Vagina (tissue), 2 donors: Measurements from ENCODE around the gene DNAJC28. TPM values are rescaled to one million over a fixed set of nuclear protein-coding genes. Genes with fewer than 3 reads are reported as not detected.

Experiments used
- DNase-seq, 2 donors: peaks; one replicate each; pipeline ENCODE4 v3.0.0-alpha.2; 2017; ENCODE audit errors: extremely low spot score in 2 of 2
- H3K27ac ChIP-seq: fragments of 200-600 bp; sonication (generic); one replicate; pipeline ENCODE4 v1.5.1; 2019
- H3K27me3 ChIP-seq: fragments of 200-600 bp; sonication (generic); one replicate; pipeline ENCODE4 v1.5.1; 2019
- H3K36me3 ChIP-seq, 2 donors: fragments of 200-600 bp; sonication (generic); one replicate each; pipeline ENCODE4 v1.5.1; 2017 to 2019
- H3K4me1 ChIP-seq: fragments of 200-600 bp; sonication (generic); one replicate; pipeline ENCODE4 v1.5.1; 2019
- H3K4me3 ChIP-seq, 2 donors: fragments of 200-600 bp; sonication (generic); 1 replicate in 1 of 2; 2 replicates in 1 of 2; pipeline ENCODE4 v1.5.1; 2016 to 2019
- H3K9me3 ChIP-seq: fragments of 200-600 bp; sonication (generic); one replicate; pipeline ENCODE4 v1.5.1; 2019
- POLR2A ChIP-seq, 2 donors: fragments of 450-650 bp; IDR thresholded peaks; one replicate each; pipeline ENCODE4 v1.6.1; 2017; ENCODE audit warnings: antibody characterized with exemption in 2 of 2, mild to moderate bottlenecking in 2 of 2, moderate library complexity in 2 of 2
- POLR2AphosphoS5 ChIP-seq, 2 donors: sonication (generic); formaldehyde crosslinking; IDR thresholded peaks; one replicate each; pipeline ENCODE4 v1.9.0; 2017; ENCODE audit warnings: antibody characterized with exemption in 2 of 2, mild to moderate bottlenecking in 2 of 2, low read depth in 1 of 2; ENCODE audit not compliant: insufficient read depth in 1 of 2
- intact Hi-C: fragments of 100-400 bp; cut with DNase I; formaldehyde crosslinking; loops from one replicate; pipeline ENCODE4 v1.15.1; 2023
- total RNA-seq: library from RNA; depleted of rRNA; stranded (reverse); fragments of >200 nt; gene quantifications from one replicate; pipeline ENCODE4 v1.2.3, GENCODE V29; 2016
- TF ChIP-seq, protein P1 (sequence below), 3 experiments: fragments of 450-650 bp in 2 of 3; fragments of 200-600 bp in 1 of 3; sonication (generic) in 1 of 3; IDR thresholded peaks; one replicate each; pipeline ENCODE4 v1.5.1; 2017 to 2019; ENCODE audit warnings: antibody characterized with exemption in 3 of 3, mild to moderate bottlenecking in 2 of 3, moderate library complexity in 2 of 3

DNAJC28 gene
- total RNA-seq, 1 donor from 2014 or later, result 1.5 TPM

DNA sequence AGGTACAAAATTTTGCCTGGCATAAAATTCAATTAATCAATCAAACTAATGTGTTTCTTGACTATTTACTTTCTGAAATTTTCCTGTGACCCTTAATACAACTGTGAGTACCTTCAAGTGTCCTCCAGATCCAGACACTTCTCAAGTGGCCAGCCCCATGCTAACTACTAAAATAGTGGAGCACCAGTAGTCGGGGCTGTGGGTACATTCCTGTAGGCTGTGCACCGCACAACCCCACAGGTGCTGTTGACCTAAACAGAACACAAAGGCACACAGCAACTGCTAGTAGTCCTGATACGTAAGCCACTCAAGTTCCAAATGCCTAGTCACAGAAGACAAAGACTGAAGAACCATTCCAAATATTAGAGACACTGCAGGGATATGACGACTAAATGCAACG is 48.3 kb downstream of the DNAJC28 start:
- H3K4me1 ChIP-seq, result peaks cover 18% of the 10 kb centered on the region
- H3K36me3 ChIP-seq, result peaks cover 0 to 9% of the 10 kb centered on the region in 2 donors
- intact Hi-C loops, result loop anchor here (10.0 kb wide), 2 partner anchors 88 to 238 kb away; no protein-coding TSS in a partner anchor
- H3K9me3 ChIP-seq, result no peaks in the 10 kb centered on the region
- TF ChIP-seq POLR2A (IDR thresholded peaks at IDR 0.05) (no peak), POLR2AphosphoS5 (IDR thresholded peaks at IDR 0.05; ENCODE audit: insufficient read depth in 1 of 2, low read depth in 1 of 2) (no peak)
- no peak overlapping the region for H3K27ac ChIP-seq
- H3K4me3 ChIP-seq, result no peak overlapping the region
- no peak for DNase-seq
- H3K27me3 ChIP-seq, result no peaks in the 10 kb centered on the region

DNA sequence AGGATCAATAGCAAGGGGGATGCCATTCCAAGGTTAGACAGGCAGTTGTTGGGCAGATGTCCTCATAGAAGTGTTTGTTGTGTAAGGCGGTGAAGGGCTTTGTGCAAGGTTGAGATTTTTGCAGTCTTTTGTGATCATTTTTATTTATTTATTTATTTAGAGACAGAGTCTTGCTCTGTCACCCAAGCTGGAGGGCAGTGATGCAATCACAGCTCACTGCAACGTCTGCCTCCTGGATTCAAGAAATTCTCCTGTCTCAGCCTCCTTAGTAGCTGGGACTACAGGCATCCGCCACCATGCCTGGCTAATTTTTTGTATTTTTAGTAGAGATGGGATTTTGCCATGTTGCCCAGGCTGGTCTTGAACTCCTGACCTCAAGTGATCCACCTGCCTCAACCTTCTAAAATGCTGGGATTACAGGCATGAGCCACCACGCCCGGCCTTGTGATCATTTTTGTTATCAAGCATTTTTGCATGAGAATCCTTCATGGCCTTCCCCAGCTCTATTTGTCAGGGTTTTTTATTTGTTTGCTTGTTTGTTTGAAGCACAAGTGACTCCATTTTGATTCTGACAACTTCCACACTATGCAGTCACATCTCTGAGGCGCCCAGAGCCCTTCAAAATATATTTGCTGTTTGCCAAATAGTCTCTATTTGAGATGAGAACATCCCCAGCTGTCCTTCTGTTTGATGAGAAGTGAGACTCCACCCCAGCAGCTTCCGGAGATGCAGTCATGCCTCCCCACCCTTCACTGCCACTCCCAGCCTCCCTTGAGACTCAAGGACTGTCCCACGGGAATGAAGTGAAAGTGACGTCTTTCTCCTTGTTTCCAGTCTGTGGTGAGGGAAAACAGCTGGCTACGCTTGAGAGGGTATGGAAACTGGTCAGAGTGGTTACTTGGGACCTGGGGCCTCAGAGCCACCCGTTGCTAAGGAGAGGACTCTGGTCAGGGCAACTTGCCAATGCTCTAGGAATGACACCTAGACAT is 49.7 kb downstream of the DNAJC28 start:
- peaks cover 0 to 23% of the 10 kb centered on the region in 2 donors for H3K36me3 ChIP-seq
- peaks cover 18% of the 10 kb centered on the region for H3K4me1 ChIP-seq
- no peak overlapping the region for H3K4me3 ChIP-seq
- DNase-seq, result no peak
- H3K27me3 ChIP-seq, result no peaks in the 10 kb centered on the region
- TF ChIP-seq, protein P1, sequence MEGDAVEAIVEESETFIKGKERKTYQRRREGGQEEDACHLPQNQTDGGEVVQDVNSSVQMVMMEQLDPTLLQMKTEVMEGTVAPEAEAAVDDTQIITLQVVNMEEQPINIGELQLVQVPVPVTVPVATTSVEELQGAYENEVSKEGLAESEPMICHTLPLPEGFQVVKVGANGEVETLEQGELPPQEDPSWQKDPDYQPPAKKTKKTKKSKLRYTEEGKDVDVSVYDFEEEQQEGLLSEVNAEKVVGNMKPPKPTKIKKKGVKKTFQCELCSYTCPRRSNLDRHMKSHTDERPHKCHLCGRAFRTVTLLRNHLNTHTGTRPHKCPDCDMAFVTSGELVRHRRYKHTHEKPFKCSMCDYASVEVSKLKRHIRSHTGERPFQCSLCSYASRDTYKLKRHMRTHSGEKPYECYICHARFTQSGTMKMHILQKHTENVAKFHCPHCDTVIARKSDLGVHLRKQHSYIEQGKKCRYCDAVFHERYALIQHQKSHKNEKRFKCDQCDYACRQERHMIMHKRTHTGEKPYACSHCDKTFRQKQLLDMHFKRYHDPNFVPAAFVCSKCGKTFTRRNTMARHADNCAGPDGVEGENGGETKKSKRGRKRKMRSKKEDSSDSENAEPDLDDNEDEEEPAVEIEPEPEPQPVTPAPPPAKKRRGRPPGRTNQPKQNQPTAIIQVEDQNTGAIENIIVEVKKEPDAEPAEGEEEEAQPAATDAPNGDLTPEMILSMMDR (IDR thresholded peaks at IDR 0.05), result no peak
- TF ChIP-seq POLR2AphosphoS5 (IDR thresholded peaks at IDR 0.05; ENCODE audit: insufficient read depth in 1 of 2, low read depth in 1 of 2), result no peak
- TF ChIP-seq POLR2A (IDR thresholded peaks at IDR 0.05), result no peak
- H3K9me3 ChIP-seq, result no peaks in the 10 kb centered on the region
- peak overlapping the region; percentile 60 for H3K27ac ChIP-seq
- intact Hi-C loops, result loop anchor here (10.0 kb wide), 2 partner anchors 87 to 237 kb away; no protein-coding TSS in a partner anchor

Other genes with a start within 250 kb of the DNAJC28 start
- gene IL10RB, start 225.3 kb downstream of the DNAJC28 start, total RNA-seq, result 31.7 TPM
- gene IFNAR1, start 166.7 kb downstream of the DNAJC28 start, total RNA-seq, result 20.4 TPM
- 89.6 TPM for gene IFNGR2, start 88.3 kb downstream of the DNAJC28 start, total RNA-seq
- 42.5 TPM for gene TMEM50B, start 11.7 kb downstream of the DNAJC28 start, total RNA-seq
- 47.6 TPM for gene GART, start 50.4 kb upstream of the DNAJC28 start, total RNA-seq
- 212 TPM for gene SON, start 51.3 kb upstream of the DNAJC28 start, total RNA-seq
- 10.3 TPM for gene DONSON, start 97.0 kb upstream of the DNAJC28 start, total RNA-seq
- 56.2 TPM for gene CRYZL1, start 150.0 kb upstream of the DNAJC28 start, total RNA-seq
- 46.9 TPM for gene ITSN1, start 150.8 kb upstream of the DNAJC28 start, total RNA-seq